Mesodermal cell (in vitro differentiated cells): ENCODE measurements around the gene AP5Z1.

Experiments
- H3K27ac ChIP-seq: 2 replicates; pipeline ENCODE4 v1.7.0; 2013; ENCODE audit warnings: mild to moderate bottlenecking, low read depth, low read length, moderate library complexity; ENCODE audit not compliant: severe bottlenecking
- H3K36me3 ChIP-seq: 2 replicates; pipeline ENCODE4 v1.7.1; 2013; ENCODE audit warnings: mild to moderate bottlenecking, low read length, moderate library complexity; ENCODE audit not compliant: control insufficient read depth, insufficient read depth
- H3K4me1 ChIP-seq: one replicate; pipeline ENCODE4 v1.7.1; 2013; ENCODE audit warnings: mild to moderate bottlenecking, low read length; ENCODE audit not compliant: insufficient read depth, control insufficient read depth, poor library complexity, severe bottlenecking
- H3K4me3 ChIP-seq: 2 replicates; pipeline ENCODE4 v1.7.0; 2013; ENCODE audit warnings: low read length, control low read depth, mild to moderate bottlenecking; ENCODE audit not compliant: insufficient read depth, poor library complexity, severe bottlenecking; ENCODE audit errors: extremely low read depth
- H3K9me3 ChIP-seq: 2 replicates; pipeline ENCODE4 v1.7.1; 2013; ENCODE audit warnings: mild to moderate bottlenecking, low read length, moderate library complexity; ENCODE audit not compliant: control insufficient read depth
- WGBS, 2 experiments: methylation state at CpG; one replicate each; pipeline ENCODE4 v1.1.5; 2013; ENCODE audit warnings: missing lambda C conversion rate in 2 of 2; ENCODE audit not compliant: insufficient coverage in 2 of 2; 5-methylcytosine and 5-hydroxymethylcytosine counted together

AP5Z1 gene

GRCh38 chr7:4816419-4817080 lies 41.1 kb downstream of the AP5Z1 start:
- 93 to 96% methylated on average over 21 to 26 of the region's 26 CpGs for WGBS, 2 experiments
- Histone ChIP-seq H3K4me3 (no peak overlapping the region), H3K9me3 (no peaks in the 10 kb centered on the region), H3K27ac (no peak overlapping the region), H3K4me1 (no peaks in the 10 kb centered on the region), H3K36me3 (no peaks in the 10 kb centered on the region)

- H3K4me3 ChIP-seq, result no peak overlapping the region
- H3K36me3 ChIP-seq, result no peaks in the 10 kb centered on the region
- no peaks in the 10 kb centered on the region for H3K4me1 ChIP-seq
- no peak overlapping the region for H3K27ac ChIP-seq
- 94 to 95% methylated on average over 32 to 34 of the region's 38 CpGs for WGBS, 2 experiments
- no peaks in the 10 kb centered on the region for H3K9me3 ChIP-seq
Observed at GRCh38 chr7:4817178-4817901, 41.9 kb downstream of the AP5Z1 start.

- H3K4me1 ChIP-seq, result no peaks in the 10 kb centered on the region
- no peaks in the 10 kb centered on the region for H3K9me3 ChIP-seq
- H3K27ac ChIP-seq, result no peak overlapping the region
- 91 to 94% methylated on average over 16 to 32 of the region's 32 CpGs for WGBS, 2 experiments
- no peaks in the 10 kb centered on the region for H3K36me3 ChIP-seq
- H3K4me3 ChIP-seq, result no peak overlapping the region
Observed at GRCh38 chr7:4818000-4818794, 42.8 kb downstream of the AP5Z1 start.

DNA sequence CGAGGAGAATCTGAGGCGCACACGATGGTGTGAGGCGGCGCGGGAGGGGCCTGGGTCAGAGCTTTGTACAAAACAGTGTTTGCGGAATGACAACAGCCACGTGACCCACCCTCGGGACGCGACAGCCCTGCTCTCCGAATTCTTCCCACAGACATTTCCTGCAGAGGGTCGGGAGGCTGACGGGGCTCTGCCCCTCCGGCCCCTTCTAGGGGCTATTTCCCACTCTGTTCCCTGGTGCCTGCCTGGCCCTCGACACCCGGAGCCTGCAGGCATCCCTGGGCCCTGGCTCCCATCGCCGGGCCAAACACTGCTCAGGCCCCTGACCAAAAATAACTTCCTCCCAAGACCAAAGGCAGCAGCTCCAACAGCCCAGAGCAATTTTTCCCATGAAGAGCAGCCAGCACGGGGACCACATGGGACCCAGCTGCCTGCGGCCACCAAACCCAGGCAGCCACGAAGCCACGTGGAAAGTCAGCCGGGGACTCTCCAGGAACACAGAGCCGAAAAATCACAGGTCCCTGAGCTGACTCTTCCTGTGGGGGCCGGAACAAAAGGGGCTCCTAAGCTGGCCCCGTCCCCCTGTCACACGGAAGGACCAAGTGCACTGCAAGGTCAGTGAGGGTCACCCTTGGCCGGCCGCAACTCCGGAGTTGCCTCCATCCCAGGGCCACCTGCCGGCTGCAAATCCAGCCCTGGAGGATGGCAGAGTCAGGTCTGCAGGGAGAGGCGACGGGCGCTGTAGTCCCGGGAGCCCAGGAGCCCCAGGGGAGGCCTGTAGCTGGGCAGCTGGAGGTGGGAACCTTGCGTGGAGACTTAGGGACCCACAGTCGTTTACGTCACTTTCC lies 44.4 kb downstream of the AP5Z1 start:
- Histone ChIP-seq H3K4me3 (no peak overlapping the region), H3K27ac (no peak overlapping the region), H3K4me1 (no peaks in the 10 kb centered on the region), H3K9me3 (no peaks in the 10 kb centered on the region), H3K36me3 (no peaks in the 10 kb centered on the region)
- 91 to 94% methylated on average over 36 to 39 of the region's 39 CpGs for WGBS, 2 experiments

DNA sequence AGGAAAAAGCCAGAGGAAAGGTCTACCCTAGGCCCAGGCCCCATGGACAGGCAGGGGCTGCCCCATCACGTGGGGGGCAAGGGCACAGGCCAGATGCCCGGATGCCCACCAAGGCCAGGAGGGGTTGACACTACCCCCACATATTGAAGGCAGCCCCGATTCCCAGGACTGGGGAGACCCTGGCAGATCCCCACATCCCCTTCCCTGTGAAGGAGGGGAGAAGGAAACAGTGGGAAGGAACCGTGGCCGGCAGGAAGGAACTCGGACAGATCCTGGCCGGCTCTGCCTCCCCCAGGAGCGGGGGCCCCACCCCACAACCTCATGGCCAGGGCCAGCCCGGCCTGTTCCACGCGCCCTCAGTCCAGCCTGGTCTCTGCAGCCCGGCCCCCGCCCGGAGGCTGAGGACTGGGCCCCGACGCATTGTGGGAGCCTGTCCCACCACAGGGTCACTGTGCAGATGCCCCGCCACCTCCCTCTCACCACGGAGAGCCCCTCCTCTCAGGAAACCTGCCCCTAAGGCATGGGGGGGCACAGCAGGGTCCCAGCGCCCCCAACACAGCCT lies 45.1 kb downstream of the AP5Z1 start:
- H3K4me1 ChIP-seq, result no peaks in the 10 kb centered on the region
- no peak overlapping the region for H3K4me3 ChIP-seq
- WGBS, 2 experiments, result 91 to 93% methylated on average over 7 to 15 of the region's 19 CpGs
- no peaks in the 10 kb centered on the region for H3K36me3 ChIP-seq
- H3K9me3 ChIP-seq, result no peaks in the 10 kb centered on the region
- no peak overlapping the region for H3K27ac ChIP-seq

DNA sequence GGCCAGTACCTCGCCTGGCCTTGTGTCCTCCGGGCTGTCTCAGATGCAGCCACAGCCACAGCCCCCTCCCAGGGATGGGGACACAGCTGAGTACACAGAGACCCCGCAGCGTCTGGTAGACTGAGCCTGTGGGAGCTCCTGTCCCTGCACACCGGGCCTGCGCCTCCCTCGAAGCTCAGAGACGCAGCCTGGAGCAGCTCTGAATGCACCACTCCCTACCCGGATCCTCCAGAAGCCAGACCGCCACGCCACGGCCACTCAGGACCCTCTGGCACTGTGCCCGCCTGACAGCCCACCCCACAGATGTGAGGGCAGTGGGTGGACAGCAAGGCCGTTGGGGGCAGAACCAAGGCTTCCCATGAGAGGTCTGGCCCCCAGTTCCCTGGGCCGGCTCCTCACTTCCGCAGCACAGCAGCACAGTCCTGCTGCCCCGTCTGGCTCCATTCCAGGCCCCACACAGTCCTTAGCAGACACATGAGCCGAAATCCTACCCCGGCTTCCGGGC lies 45.6 kb downstream of the AP5Z1 start:
- Histone ChIP-seq H3K4me1 (no peaks in the 10 kb centered on the region), H3K27ac (no peak overlapping the region), H3K4me3 (no peak overlapping the region), H3K36me3 (no peaks in the 10 kb centered on the region), H3K9me3 (no peaks in the 10 kb centered on the region)
- 94% methylated on average over 20 of the region's 20 CpGs for WGBS, 2 experiments

- Histone ChIP-seq H3K4me1 (no peaks in the 10 kb centered on the region), H3K36me3 (no peaks in the 10 kb centered on the region), H3K27ac (no peak overlapping the region), H3K9me3 (no peaks in the 10 kb centered on the region), H3K4me3 (no peak overlapping the region)
- WGBS, 2 experiments, result 85 to 91% methylated on average over 6 to 7 of the region's 9 CpGs
Observed at GRCh38 chr7:4822677-4823076, 47.3 kb downstream of the AP5Z1 start.

DNA sequence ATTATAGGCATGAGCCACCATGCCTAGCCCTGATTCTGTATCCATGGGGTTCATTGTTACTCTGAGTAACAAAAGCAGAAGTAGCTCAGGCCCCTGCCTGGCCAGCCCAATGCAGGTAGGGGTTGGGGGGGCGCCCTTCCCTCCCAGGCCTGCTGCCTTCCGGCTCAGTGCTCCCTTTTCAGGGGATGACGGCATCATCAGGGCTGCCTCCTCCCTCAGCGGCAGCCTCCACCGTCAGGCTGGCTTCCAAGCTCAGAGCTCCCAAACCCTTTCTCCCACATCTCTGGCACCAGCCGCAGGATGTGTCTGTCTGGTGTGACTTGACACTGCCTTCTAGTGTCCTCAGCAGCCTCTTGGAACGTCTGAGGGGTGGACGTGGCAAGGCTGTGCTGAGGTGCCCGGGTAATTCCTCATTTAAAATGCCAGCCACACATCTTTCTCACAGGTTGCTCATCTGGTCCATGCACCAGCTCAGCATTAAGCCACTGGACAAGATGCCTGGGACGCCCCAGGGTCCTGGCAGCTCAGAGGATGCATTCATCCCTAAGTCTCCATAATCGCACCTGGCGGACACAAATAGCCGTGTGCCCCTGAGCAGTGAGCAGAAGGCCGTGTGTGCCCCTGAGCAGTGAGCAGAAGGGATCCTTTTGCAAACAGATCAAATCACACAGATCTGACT lies 48.2 kb downstream of the AP5Z1 start:
- 90 to 96% methylated on average over 11 to 13 of the region's 14 CpGs for WGBS, 2 experiments
- no peaks in the 10 kb centered on the region for H3K4me1 ChIP-seq
- H3K4me3 ChIP-seq, result no peak overlapping the region
- no peaks in the 10 kb centered on the region for H3K9me3 ChIP-seq
- H3K27ac ChIP-seq, result no peak overlapping the region
- H3K36me3 ChIP-seq, result no peaks in the 10 kb centered on the region

GRCh38 chr7:4824120-4824775 lies 48.8 kb downstream of the AP5Z1 start:
- no peak overlapping the region for H3K27ac ChIP-seq
- H3K9me3 ChIP-seq, result no peaks in the 10 kb centered on the region
- WGBS, 2 experiments, result 92 to 96% methylated on average over 13 to 18 of the region's 20 CpGs
- H3K4me3 ChIP-seq, result no peak overlapping the region
- H3K36me3 ChIP-seq, result no peaks in the 10 kb centered on the region
- H3K4me1 ChIP-seq, result no peaks in the 10 kb centered on the region
